CD4-positive, alpha-beta T cell (primary cell): ENCODE results near the gene ERCC2. TPM values are rescaled to one million over a fixed set of nuclear protein-coding genes. Genes with fewer than 3 reads are reported as not detected.

Experiments used
- ATAC-seq: fragments of 200-7000 bp; cut with Tn5 transposase; one replicate; pipeline ENCODE4 v1.10.0; 2022; ENCODE audit warnings: mild to moderate bottlenecking; ENCODE audit not compliant: poor library complexity
- CTCF ChIA-PET: fragments of 350-600 bp; sonication (Branson Sonifier 250); formaldehyde crosslinking; loops from one replicate; lab custom pipeline; 2021; ENCODE audit warnings: antibody characterized with exemption, inconsistent platforms; lab: Charles Lee
- POLR2A ChIA-PET: fragments of 350-600 bp; sonication (Branson Sonifier 250); formaldehyde crosslinking; loops from one replicate; lab custom pipeline; 2021; ENCODE audit warnings: antibody characterized with exemption, inconsistent platforms; lab: Charles Lee
- DNase-seq, 14 experiments: peaks; one replicate each; pipeline ENCODE4 v3.0.0-alpha.2; 2013 to 2020; ENCODE audit warnings: mixed read lengths in 2 of 14
- H3K27ac ChIP-seq, 2 donors: one replicate each; pipeline versions ENCODE4 v1.5.1 to v1.7.0; 2013; ENCODE audit warnings: low read length in 2 of 2, low read depth in 1 of 2, mild to moderate bottlenecking in 1 of 2
- H3K27me3 ChIP-seq, 2 experiments: 1 replicate in 1 of 2; 2 replicates in 1 of 2; pipeline versions ENCODE4 v1.6.1 to v1.7.0; 2013; ENCODE audit warnings: low read length in 2 of 2, control low read depth in 1 of 2, mild to moderate bottlenecking in 1 of 2, moderate library complexity in 1 of 2; ENCODE audit not compliant: insufficient read depth in 2 of 2, control insufficient read depth in 1 of 2
- H3K36me3 ChIP-seq: one replicate; pipeline ENCODE4 v1.6.1; 2013; ENCODE audit warnings: low read length, control low read depth; ENCODE audit not compliant: insufficient read depth
- H3K4me1 ChIP-seq: one replicate; pipeline ENCODE4 v1.6.1; 2013; ENCODE audit warnings: low read length, control low read depth; ENCODE audit not compliant: insufficient read depth
- H3K4me3 ChIP-seq: one replicate; pipeline ENCODE4 v1.5.1; 2013; ENCODE audit warnings: mild to moderate bottlenecking, low read length, moderate library complexity
- H3K9me3 ChIP-seq, 2 experiments: 1 replicate in 1 of 2; 2 replicates in 1 of 2; pipeline versions ENCODE4 v1.6.1 to v1.7.0; 2013; ENCODE audit warnings: low read length in 2 of 2, mild to moderate bottlenecking in 2 of 2, control low read depth in 1 of 2, moderate library complexity in 1 of 2; ENCODE audit not compliant: control insufficient read depth in 1 of 2, insufficient read depth in 1 of 2
- H3K27ac Mint-ChIP-seq: one replicate; pipeline ENCODE4 v1.8.0; 2020; ENCODE audit warnings: mixed read lengths
- H3K27me3 Mint-ChIP-seq: one replicate; pipeline ENCODE4 v1.8.0; 2021; ENCODE audit warnings: mixed read lengths
- H3K36me3 Mint-ChIP-seq: one replicate; pipeline ENCODE4 v1.8.0; 2021; ENCODE audit warnings: low read depth, mixed read lengths
- H3K4me1 Mint-ChIP-seq: one replicate; pipeline ENCODE4 v1.8.0; 2021; ENCODE audit warnings: low read depth, mixed read lengths
- H3K4me3 Mint-ChIP-seq: one replicate; pipeline ENCODE4 v1.8.0; 2020; ENCODE audit warnings: mild to moderate bottlenecking, mixed read lengths
- H3K9me3 Mint-ChIP-seq: one replicate; pipeline ENCODE4 v1.8.0; 2020; ENCODE audit warnings: mixed read lengths
- intact Hi-C, 2 experiments: fragments of 100-400 bp; cut with DNase I in 1 of 2; cut with micrococcal nuclease in 1 of 2; formaldehyde crosslinking; loops; one replicate each; pipeline versions ENCODE4 v1.15.1 to v1.9.0; 2023 to 2025; cut with DNase I, micrococcal nuclease
- polyA plus RNA-seq, 2 donors: library from polyadenylated mRNA; unstranded; fragments of 120-200 nt; gene quantifications; one replicate each; pipeline ENCODE4 v1.2.1, GENCODE V29; 2013
- total RNA-seq, 174 experiments: library from RNA in 2 of 174; stranded (reverse) in 2 of 174; gene quantifications; one replicate each; pipeline ENCODE4 v1.2.3 and lab custom pipeline; 2021 to 2026
- TF ChIP-seq, protein P1 (sequence below): fragments of 200-600 bp; IDR thresholded peaks from one replicate; pipeline ENCODE4 v1.8.0; 2022; ENCODE audit warnings: antibody characterized with exemption, mild to moderate bottlenecking

ERCC2 gene
- total RNA-seq (1 to 10 TPM; 8.7 to 9.6 TPM), total RNA-seq (lab: John Stamatoyannopoulos, UW) (2.5 to 46.8 (median 21.2) reads per million in 172 experiments)
- 12.4 TPM for polyA plus RNA-seq (2013, experiment 1 of 2)
- 14.5 TPM for polyA plus RNA-seq (2013, experiment 2 of 2)

- Mint-ChIP-seq H3K36me3 (no peaks in the 10 kb centered on the region), H3K4me3 (peak within 1 kb of the TSS; percentile 88), H3K9me3 (no peaks in the 10 kb centered on the region), H3K4me1 (peaks cover 7% of the 10 kb centered on the region), H3K27me3 (no peaks in the 10 kb centered on the region), H3K27ac (peak within 1 kb of the TSS; percentile 88)
- CTCF ChIA-PET, result interaction anchor here (0.6 to 1.1 kb wide), 3 partner anchors 32 to 115 kb away, joined by 3 to 4 read pairs (median 4); no protein-coding TSS in a partner anchor
- POLR2A ChIA-PET, result interaction anchor here (1.0 to 1.2 kb wide), 2 partner anchors 23 to 97 kb away, joined by 3 to 4 read pairs; partner anchors contain the start of gene FOSB
- Histone ChIP-seq H3K27ac (peak within 1 kb of the TSS in 1 of 2 donors; percentile 78), H3K9me3 (no peaks in the 10 kb centered on the region), H3K36me3 (no peaks in the 10 kb centered on the region), H3K27me3 (no peaks in the 10 kb centered on the region), H3K4me1 (peaks cover 26% of the 10 kb centered on the region), H3K4me3 (peak within 1 kb of the TSS; percentile 92)
- intact Hi-C loops, result loop anchor here (1.0 to 2.0 kb wide), 3 partner anchors 36 to 192 kb away; partner anchors contain the start of genes POLR1G (in 2 of the 2), BLOC1S3 (in 1 of the 2) and TRAPPC6A (in 1 of the 2)
- TF ChIP-seq, protein P1, sequence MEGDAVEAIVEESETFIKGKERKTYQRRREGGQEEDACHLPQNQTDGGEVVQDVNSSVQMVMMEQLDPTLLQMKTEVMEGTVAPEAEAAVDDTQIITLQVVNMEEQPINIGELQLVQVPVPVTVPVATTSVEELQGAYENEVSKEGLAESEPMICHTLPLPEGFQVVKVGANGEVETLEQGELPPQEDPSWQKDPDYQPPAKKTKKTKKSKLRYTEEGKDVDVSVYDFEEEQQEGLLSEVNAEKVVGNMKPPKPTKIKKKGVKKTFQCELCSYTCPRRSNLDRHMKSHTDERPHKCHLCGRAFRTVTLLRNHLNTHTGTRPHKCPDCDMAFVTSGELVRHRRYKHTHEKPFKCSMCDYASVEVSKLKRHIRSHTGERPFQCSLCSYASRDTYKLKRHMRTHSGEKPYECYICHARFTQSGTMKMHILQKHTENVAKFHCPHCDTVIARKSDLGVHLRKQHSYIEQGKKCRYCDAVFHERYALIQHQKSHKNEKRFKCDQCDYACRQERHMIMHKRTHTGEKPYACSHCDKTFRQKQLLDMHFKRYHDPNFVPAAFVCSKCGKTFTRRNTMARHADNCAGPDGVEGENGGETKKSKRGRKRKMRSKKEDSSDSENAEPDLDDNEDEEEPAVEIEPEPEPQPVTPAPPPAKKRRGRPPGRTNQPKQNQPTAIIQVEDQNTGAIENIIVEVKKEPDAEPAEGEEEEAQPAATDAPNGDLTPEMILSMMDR, result no peak
- ATAC-seq (peak; percentile 99), DNase-seq (peak; percentile 99 to 100 (median 99))
Observed at GRCh38 chr19:45370410-45371204, at the start of gene ERCC2. ERCC2 (minus strand) TSS chr19:45370573; CDS start chr19:45370540, 33 bp downstream.

- H3K9me3 ChIP-seq, result no peaks in the 10 kb centered on the region
- POLR2A ChIA-PET, result interaction anchor here (0.7 kb wide), 1 partner anchor 297 kb away, joined by 3 read pairs; no protein-coding TSS in a partner anchor
- peaks cover 28% of the 10 kb centered on the region for H3K36me3 ChIP-seq
- TF ChIP-seq, protein P1, result no peak
- CTCF ChIA-PET, result interaction anchor here (2.3 kb wide), 1 partner anchor 59 kb away, joined by 6 read pairs; no protein-coding TSS in a partner anchor
- H3K27ac Mint-ChIP-seq, result no peak overlapping the region
- intact Hi-C loops, result loop anchor here in 1 of 2 experiments (10.0 kb wide), 1 partner anchor 165 kb away; the partner anchor contains the start of gene OPA3
- no peak overlapping the region for H3K4me3 ChIP-seq
- peaks cover 48% of the 10 kb centered on the region for H3K4me1 Mint-ChIP-seq
- H3K27me3 Mint-ChIP-seq, result no peaks in the 10 kb centered on the region
- H3K27ac ChIP-seq, result no peak overlapping the region
- DNase-seq (peak in 1 of 14 experiments; percentile 26), ATAC-seq (no peak)
- peaks cover 45% of the 10 kb centered on the region for H3K36me3 Mint-ChIP-seq
- no peak overlapping the region for H3K4me3 Mint-ChIP-seq
- no peaks in the 10 kb centered on the region for H3K27me3 ChIP-seq
- peaks cover 42% of the 10 kb centered on the region for H3K4me1 ChIP-seq
- H3K9me3 Mint-ChIP-seq, result no peaks in the 10 kb centered on the region
Observed at GRCh38 chr19:45419895-45420294, 49.5 kb upstream of the ERCC2 start.

DNA sequence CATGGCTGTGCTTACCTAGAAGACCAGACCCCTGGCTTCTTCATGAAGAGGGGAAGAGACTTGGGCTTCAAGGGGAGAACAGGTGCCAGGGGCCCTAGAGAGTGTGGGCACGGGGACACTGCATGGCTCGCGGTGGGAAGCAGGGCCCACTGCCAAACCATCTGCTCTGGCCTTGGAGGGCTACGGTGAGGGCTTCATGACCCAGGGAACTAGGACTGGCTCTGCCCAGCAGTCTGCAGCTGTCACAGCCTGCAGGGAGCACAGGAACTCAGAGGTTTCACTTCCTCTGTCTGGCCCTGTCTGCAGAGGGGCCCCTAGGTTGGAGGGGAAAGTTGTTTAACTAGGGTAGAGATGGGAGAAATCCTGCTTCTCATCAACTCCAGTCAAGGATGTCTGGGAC lies 49.0 kb upstream of the ERCC2 start:
- ATAC-seq (no peak), DNase-seq (peak in 3 of 14 experiments; percentile 20 to 53 (median 53))
- no peak overlapping the region for H3K27ac ChIP-seq
- Mint-ChIP-seq H3K36me3 (peaks cover 50% of the 10 kb centered on the region), H3K4me1 (peaks cover 45% of the 10 kb centered on the region), H3K4me3 (peak overlapping the region; percentile 30), H3K27me3 (no peaks in the 10 kb centered on the region), H3K27ac (no peak overlapping the region), H3K9me3 (no peaks in the 10 kb centered on the region)
- H3K4me3 ChIP-seq, result no peak overlapping the region
- H3K4me1 ChIP-seq, result peaks cover 41% of the 10 kb centered on the region
- TF ChIP-seq, protein P1, result no peak
- no peaks in the 10 kb centered on the region for H3K27me3 ChIP-seq
- ChIA-PET POLR2A (no interaction called here), CTCF (no interaction called here)
- intact Hi-C loops, result no loop called here
- H3K9me3 ChIP-seq, result no peaks in the 10 kb centered on the region
- H3K36me3 ChIP-seq, result peaks cover 33% of the 10 kb centered on the region
